ENCODE measurements around the gene RNF31.

Gene RNF31

DNA sequence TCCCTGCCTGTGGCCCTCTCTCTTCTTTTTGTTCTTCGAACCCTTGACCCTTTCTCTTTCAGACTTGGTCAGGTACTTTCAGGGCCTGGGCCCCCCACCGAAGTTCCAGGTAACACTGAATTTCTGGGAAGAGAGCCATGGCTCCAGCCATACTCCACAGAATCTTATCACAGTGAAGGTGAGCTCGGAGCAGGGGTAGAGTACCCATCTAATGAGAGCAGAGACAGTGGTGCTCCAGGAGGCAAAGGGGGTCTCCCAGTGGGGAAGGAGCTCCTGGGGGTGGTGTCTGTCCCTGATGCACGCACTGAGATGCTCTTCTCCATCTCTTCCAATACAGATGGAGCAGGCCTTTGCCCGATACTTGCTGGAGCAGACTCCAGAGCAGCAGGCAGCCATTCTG lies 18.5 kb downstream of the RNF31 start:
- TF ChIP-seq, protein P1, sequence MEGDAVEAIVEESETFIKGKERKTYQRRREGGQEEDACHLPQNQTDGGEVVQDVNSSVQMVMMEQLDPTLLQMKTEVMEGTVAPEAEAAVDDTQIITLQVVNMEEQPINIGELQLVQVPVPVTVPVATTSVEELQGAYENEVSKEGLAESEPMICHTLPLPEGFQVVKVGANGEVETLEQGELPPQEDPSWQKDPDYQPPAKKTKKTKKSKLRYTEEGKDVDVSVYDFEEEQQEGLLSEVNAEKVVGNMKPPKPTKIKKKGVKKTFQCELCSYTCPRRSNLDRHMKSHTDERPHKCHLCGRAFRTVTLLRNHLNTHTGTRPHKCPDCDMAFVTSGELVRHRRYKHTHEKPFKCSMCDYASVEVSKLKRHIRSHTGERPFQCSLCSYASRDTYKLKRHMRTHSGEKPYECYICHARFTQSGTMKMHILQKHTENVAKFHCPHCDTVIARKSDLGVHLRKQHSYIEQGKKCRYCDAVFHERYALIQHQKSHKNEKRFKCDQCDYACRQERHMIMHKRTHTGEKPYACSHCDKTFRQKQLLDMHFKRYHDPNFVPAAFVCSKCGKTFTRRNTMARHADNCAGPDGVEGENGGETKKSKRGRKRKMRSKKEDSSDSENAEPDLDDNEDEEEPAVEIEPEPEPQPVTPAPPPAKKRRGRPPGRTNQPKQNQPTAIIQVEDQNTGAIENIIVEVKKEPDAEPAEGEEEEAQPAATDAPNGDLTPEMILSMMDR (IDR thresholded peaks at IDR 0.05; ENCODE audit: control insufficient read depth, insufficient read depth, low read depth, low read length, missing control alignments), result no peak
- no peak for DNase-seq (ENCODE audit: low read depth)
- no peak overlapping the region for H3K4me3 ChIP-seq (ENCODE audit: control insufficient read depth, low read depth, low read length)

DNA sequence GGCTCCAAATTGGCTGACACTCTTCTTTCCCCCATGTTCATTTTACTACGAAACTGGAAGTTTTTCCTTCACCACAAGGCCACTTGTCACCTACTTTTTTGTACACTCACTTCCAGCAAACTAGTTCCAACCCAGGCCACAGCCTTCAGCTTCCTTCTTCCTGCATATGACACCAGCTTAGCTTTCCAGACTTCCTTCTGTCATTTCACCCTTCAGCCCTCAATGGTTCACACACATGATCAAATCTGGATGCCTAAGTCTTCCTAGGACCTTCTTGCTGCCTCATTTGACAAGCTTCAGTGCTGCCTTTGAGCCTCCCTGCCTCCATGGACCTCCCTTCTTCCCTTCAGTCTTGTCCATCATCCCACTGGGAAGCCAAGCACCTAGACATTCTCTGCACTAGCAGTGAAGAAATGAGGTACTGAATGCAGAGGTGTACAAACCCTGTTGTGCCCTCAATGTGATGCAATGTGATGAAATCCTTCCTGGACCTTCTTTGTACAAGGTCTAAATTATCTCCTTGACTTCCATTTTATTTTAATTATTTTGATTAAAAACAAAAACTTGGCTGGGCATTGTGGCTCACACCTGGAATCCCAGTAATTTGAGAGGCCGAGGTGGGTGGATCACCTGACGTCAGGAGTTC lies 20.3 kb downstream of the RNF31 start:
- TF ChIP-seq, protein P1 (IDR thresholded peaks at IDR 0.05; ENCODE audit: control insufficient read depth, insufficient read depth, low read depth, low read length, missing control alignments), result no peak
- H3K4me3 ChIP-seq (ENCODE audit: control insufficient read depth, low read depth, low read length), result no peak overlapping the region
- no peak for DNase-seq (ENCODE audit: low read depth)

DNA sequence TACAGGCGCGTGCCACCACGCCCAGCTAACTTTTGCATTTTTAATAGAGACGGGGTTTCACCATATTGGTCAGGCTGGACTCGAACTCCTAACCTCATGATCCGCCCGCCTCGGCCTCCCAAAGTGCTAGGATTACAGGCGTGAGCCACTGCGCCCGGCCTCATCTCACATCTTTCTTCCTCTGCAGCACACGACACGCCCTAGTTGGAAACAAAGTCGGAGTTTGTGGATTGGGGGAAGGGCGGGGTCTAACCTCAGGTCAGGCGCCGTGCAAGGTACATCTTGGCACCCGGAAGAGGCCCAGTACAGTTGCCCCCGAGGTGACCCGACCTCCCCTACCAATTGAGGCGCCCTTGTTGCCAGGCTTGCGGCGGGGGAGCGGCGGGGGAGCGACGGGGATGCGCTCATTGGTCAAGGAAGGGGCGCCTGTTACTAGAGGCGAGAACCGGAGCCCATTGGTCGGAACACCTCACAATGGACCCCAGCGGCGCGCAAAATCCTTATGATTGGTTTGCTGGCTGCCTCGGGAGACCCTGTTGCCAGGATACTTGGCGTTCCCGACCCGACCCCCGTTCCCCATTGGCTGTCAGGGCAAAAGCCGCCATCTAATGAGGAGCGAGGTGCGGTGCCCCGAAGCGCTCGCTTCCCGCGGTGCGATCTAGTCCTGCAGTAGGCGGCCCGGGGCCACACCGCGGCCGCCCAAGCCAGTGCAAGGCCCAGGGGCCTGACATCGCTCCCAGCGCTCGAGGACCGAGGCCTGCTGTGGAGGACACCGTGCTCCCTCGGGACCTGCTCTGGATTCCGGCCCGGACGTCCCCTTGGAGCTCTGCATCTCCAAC lies 24.3 kb downstream of the RNF31 start, which contains the start of gene REC8:
TSS of gene REC8 (plus strand) at position 659 of the 839 bp plus-strand sequence. CDS start 473 bp downstream, outside the sequence.
- TF ChIP-seq, protein P1 (IDR thresholded peaks at IDR 0.05; ENCODE audit: control insufficient read depth, insufficient read depth, low read depth, low read length, missing control alignments), result no peak
- no peak within 1 kb of the TSS for H3K4me3 ChIP-seq (ENCODE audit: control insufficient read depth, low read depth, low read length)
- no peak for DNase-seq (ENCODE audit: low read depth)

DNA sequence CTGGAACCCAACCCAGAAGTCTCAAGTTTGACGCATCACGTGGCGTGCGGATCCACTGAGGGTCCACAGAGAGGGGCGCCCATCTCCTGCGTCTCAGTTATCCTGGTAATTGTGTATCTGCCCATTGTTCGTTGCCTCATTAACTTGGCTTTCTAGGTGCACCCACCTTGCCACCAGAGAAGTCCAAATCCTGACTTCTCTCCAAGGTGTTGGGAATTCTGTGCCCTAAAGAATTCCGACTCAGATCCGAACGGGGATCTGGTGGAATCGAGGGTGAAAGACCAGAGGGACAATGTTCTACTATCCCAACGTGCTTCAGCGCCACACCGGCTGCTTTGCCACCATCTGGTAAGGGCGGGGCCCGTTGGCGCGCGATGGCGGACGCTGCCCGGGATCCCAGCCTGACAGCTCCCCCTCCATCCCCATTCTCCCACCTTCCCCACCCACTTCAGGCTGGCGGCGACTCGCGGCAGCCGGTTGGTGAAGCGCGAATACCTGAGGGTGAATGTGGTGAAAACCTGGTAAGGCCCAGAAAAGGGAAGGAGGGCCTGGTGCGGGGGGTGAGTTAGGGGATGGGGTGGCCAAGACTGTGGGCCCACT lies 25.1 kb downstream of the RNF31 start:
- H3K4me3 ChIP-seq (ENCODE audit: control insufficient read depth, low read depth, low read length), result no peak overlapping the region
- no peak for DNase-seq (ENCODE audit: low read depth)
- TF ChIP-seq, protein P1 (IDR thresholded peaks at IDR 0.05; ENCODE audit: control insufficient read depth, insufficient read depth, low read depth, low read length, missing control alignments), result no peak

DNA sequence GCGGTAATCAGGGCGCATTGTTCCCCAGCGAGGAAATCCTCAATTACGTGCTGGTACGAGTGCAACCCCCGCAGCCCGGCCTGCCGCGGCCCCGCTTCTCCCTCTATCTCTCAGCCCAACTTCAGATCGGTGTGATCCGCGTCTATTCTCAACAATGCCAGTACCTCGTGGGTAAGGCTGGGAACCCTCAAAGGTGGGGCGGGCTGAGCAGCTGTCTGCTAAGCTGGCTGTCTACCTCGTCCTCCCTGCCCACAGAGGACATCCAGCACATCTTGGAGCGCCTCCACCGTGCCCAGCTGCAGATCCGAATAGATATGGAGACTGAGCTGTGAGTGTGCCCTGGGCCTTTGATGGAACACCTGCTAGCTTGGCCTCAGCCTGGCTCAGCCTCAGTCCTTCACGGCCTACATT lies 25.6 kb downstream of the RNF31 start:
- DNase-seq (ENCODE audit: low read depth), result no peak
- TF ChIP-seq, protein P1 (IDR thresholded peaks at IDR 0.05; ENCODE audit: control insufficient read depth, insufficient read depth, low read depth, low read length, missing control alignments), result no peak
- H3K4me3 ChIP-seq (ENCODE audit: control insufficient read depth, low read depth, low read length), result no peak overlapping the region

DNA sequence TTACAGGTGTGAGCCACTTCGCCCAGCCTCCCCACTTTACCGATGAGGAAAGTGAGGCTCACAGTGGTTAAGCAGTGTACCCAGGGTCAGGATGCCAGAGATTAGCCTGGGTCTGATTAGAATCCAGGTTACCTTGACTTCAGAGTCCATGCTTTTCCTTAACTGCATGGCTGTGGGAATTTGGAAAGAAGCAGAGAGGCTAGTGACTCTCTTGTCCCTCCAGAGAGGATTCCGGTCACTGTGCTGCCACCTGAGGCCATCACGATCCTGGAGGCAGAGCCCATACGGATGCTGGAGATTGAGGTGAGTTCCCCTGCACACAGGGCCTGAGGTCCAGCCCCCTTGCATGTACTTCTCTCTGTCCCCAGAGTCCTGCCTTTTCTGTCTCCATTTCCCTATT lies 29.3 kb downstream of the RNF31 start:
- H3K4me3 ChIP-seq (ENCODE audit: control insufficient read depth, low read depth, low read length), result no peak overlapping the region
- no peak for DNase-seq (ENCODE audit: low read depth)
- TF ChIP-seq, protein P1 (IDR thresholded peaks at IDR 0.05; ENCODE audit: control insufficient read depth, insufficient read depth, low read depth, low read length, missing control alignments), result no peak

Measured in AG09309 (cell line).